ENCODE data around the gene C5orf34. TPM values are rescaled to one million over a fixed set of nuclear protein-coding genes. Genes with fewer than 3 reads are reported as not detected.
"Not testable (repeated sequence)": the region's sequence is repeated elsewhere in the genome, so short reads cannot be mapped to it uniquely, and the experiment has no call there.

Gene C5orf34
- total RNA-seq, 1 donor from 2014 or later, result 4.8 TPM

GRCh38 chr5:43520615-43521014 is 5.7 kb upstream of the C5orf34 start:
- DNase-seq (ENCODE audit: low spot score), result no peak
- no peak for TF ChIP-seq CTCF (IDR thresholded peaks at IDR 0.05; ENCODE audit: unreplicated experiment)
- Mint-ChIP-seq H3K9me3 (ENCODE audit: unreplicated experiment) (no peaks in the 10 kb centered on the region), H3K27me3 (ENCODE audit: unreplicated experiment) (peaks cover 2% of the 10 kb centered on the region), H3K27ac (ENCODE audit: unreplicated experiment) (no peak overlapping the region), H3K4me1 (ENCODE audit: unreplicated experiment) (no peaks in the 10 kb centered on the region), H3K4me3 (ENCODE audit: unreplicated experiment) (peak overlapping the region; percentile 52), H3K36me3 (ENCODE audit: low read depth, unreplicated experiment) (peaks cover 38% of the 10 kb centered on the region)

GRCh38 chr5:43515678-43516048 is 715 bp upstream of the C5orf34 start:
- peaks cover 15% of the 10 kb centered on the region for H3K36me3 Mint-ChIP-seq (ENCODE audit: low read depth, unreplicated experiment)
- no peak for TF ChIP-seq CTCF (IDR thresholded peaks at IDR 0.05; ENCODE audit: unreplicated experiment)
- DNase-seq (ENCODE audit: low spot score), result no peak
- H3K4me1 Mint-ChIP-seq (ENCODE audit: unreplicated experiment), result peaks cover 23% of the 10 kb centered on the region
- H3K27me3 Mint-ChIP-seq (ENCODE audit: unreplicated experiment), result peaks cover 10% of the 10 kb centered on the region
- peak overlapping the region; percentile 98 for H3K27ac Mint-ChIP-seq (ENCODE audit: unreplicated experiment)
- no peaks in the 10 kb centered on the region for H3K9me3 Mint-ChIP-seq (ENCODE audit: unreplicated experiment)
- H3K4me3 Mint-ChIP-seq (ENCODE audit: unreplicated experiment), result peak overlapping the region; percentile 95

- no peak for TF ChIP-seq CTCF (IDR thresholded peaks at IDR 0.05; ENCODE audit: unreplicated experiment)
- peak overlapping the region; percentile 95 for H3K4me3 Mint-ChIP-seq (ENCODE audit: unreplicated experiment)
- peaks cover 9% of the 10 kb centered on the region for H3K36me3 Mint-ChIP-seq (ENCODE audit: low read depth, unreplicated experiment)
- peaks cover 8% of the 10 kb centered on the region for H3K27me3 Mint-ChIP-seq (ENCODE audit: unreplicated experiment)
- H3K4me1 Mint-ChIP-seq (ENCODE audit: unreplicated experiment), result peaks cover 23% of the 10 kb centered on the region
- no peak for DNase-seq (ENCODE audit: low spot score)
- peak overlapping the region; percentile 98 for H3K27ac Mint-ChIP-seq (ENCODE audit: unreplicated experiment)
- no peaks in the 10 kb centered on the region for H3K9me3 Mint-ChIP-seq (ENCODE audit: unreplicated experiment)
Observed at GRCh38 chr5:43514471-43514815, 505 bp downstream of the C5orf34 start.

- H3K9me3 Mint-ChIP-seq (ENCODE audit: unreplicated experiment), result no peaks in the 10 kb centered on the region
- DNase-seq (ENCODE audit: low spot score), result no peak
- peaks cover 8% of the 10 kb centered on the region for H3K27me3 Mint-ChIP-seq (ENCODE audit: unreplicated experiment)
- peak overlapping the region; percentile 98 for H3K27ac Mint-ChIP-seq (ENCODE audit: unreplicated experiment)
- H3K4me1 Mint-ChIP-seq (ENCODE audit: unreplicated experiment), result peaks cover 23% of the 10 kb centered on the region
- TF ChIP-seq CTCF (IDR thresholded peaks at IDR 0.05; ENCODE audit: unreplicated experiment), result no peak
- H3K36me3 Mint-ChIP-seq (ENCODE audit: low read depth, unreplicated experiment), result peaks cover 7% of the 10 kb centered on the region
- H3K4me3 Mint-ChIP-seq (ENCODE audit: unreplicated experiment), result peak overlapping the region; percentile 95
Observed at GRCh38 chr5:43514025-43514424, 923 bp downstream of the C5orf34 start.

- not testable (repeated sequence) for H3K9me3 Mint-ChIP-seq (ENCODE audit: unreplicated experiment); DNase-seq (ENCODE audit: low spot score); H3K27me3 Mint-ChIP-seq (ENCODE audit: unreplicated experiment); H3K27ac Mint-ChIP-seq (ENCODE audit: unreplicated experiment); H3K36me3 Mint-ChIP-seq (ENCODE audit: low read depth, unreplicated experiment); H3K4me3 Mint-ChIP-seq (ENCODE audit: unreplicated experiment)
- H3K4me1 Mint-ChIP-seq (ENCODE audit: unreplicated experiment), result peaks cover 23% of the 10 kb centered on the region
Observed at GRCh38 chr5:43511062-43511461, 3.9 kb downstream of the C5orf34 start.

GRCh38 chr5:43498581-43498980 is 16.4 kb downstream of the C5orf34 start:
- H3K27me3 Mint-ChIP-seq (ENCODE audit: unreplicated experiment), result no peaks in the 10 kb centered on the region
- no peaks in the 10 kb centered on the region for H3K36me3 Mint-ChIP-seq (ENCODE audit: low read depth, unreplicated experiment)
- DNase-seq (ENCODE audit: low spot score), result no peak
- H3K9me3 Mint-ChIP-seq (ENCODE audit: unreplicated experiment), result no peaks in the 10 kb centered on the region
- H3K4me1 Mint-ChIP-seq (ENCODE audit: unreplicated experiment), result no peaks in the 10 kb centered on the region
- no peak overlapping the region for H3K27ac Mint-ChIP-seq (ENCODE audit: unreplicated experiment)
- H3K4me3 Mint-ChIP-seq (ENCODE audit: unreplicated experiment), result no peak overlapping the region
- TF ChIP-seq CTCF (IDR thresholded peaks at IDR 0.05; ENCODE audit: unreplicated experiment), result no peak

Data from endothelial cell (in vitro differentiated cells).